GM19452 (cell line): ENCODE measurements around the gene EXOC3L2.
A peak's percentile ranks its signal among the peaks of the same experiment; 100 is the strongest.

Experiments
- ATAC-seq: cut with Tn5 transposase; IDR thresholded peaks from one replicate; pipeline ENCODE4 v1.9.1; 2021; ENCODE audit not compliant: unreplicated experiment

Gene EXOC3L2

DNA sequence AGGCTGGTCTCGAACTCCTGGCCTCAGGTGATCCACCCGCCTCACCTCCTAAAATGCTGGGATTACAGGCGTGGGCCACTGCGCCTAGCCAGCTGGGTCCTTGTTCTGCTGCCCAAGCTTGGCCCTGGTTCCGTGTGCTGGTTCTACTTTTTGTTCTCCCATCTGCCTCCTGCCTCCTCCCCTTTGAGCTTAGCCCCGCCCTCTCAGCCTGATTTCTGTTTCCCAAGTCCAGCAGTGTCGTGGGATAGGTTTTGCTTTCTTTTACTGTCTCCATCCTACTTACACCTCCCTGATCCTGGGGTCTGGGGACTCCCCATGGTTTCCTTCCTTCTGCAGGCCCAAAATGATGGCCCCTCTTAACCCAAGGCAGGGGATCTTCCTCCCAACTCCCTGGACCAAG, 64.3 kb downstream of the EXOC3L2 start:
- ATAC-seq, result no peak

DNA sequence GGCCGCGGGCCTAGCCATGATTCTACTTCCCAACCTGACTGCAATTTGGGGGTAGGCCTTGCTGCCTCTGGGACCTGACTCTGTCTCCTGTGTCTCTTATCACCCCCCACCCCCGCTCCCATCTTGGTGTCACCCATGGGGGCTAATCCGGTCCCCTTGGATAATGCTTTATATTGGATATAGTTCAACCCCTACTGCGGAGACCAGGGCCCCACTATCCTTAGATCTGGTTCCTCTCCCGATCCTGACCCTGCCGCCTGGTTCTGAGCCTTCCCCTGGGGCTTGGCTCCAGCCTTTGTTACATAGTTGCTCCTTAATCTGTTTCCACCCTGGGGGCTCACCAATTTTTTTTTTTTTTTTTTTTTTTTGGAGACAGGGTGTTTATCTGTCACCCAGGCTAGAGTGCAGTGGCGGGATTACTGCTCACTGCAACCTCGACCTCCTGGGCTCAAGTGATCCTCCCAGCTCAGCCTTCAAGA, 65.3 kb downstream of the EXOC3L2 start:
- ATAC-seq, result no peak

DNA sequence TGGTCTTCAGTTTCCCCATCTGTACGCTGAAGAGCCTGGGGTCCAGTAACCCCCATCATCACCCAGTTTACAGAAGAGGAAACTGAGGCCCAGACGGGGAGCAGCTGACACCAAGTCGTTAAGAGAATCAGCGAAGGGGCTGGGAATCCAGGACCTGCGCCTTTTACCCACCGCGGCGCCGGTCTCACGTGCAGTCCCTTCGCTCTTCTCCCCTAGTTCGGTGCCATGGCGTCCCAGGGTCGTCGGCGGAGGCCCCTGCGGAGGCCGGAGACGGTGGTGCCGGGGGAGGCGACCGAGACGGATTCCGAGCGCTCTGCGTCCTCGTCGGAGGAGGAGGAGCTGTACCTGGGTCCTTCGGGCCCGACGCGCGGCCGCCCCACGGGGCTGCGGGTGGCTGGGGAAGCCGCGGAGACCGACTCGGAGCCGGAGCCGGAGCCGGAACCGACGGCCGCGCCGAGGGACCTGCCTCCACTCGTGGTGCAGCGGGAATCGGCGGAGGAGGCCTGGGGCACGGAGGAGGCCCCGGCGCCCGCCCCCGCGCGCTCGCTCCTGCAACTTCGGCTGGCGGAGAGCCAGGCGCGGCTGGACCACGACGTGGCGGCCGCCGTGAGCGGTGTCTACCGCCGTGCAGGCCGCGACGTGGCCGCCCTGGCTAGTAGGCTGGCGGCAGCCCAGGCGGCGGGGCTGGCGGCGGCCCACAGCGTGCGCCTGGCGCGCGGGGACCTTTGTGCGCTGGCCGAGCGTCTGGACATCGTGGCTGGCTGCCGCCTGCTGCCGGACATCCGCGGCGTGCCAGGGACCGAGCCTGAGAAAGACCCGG, 65.9 kb downstream of the EXOC3L2 start:
- ATAC-seq, result no peak

DNA sequence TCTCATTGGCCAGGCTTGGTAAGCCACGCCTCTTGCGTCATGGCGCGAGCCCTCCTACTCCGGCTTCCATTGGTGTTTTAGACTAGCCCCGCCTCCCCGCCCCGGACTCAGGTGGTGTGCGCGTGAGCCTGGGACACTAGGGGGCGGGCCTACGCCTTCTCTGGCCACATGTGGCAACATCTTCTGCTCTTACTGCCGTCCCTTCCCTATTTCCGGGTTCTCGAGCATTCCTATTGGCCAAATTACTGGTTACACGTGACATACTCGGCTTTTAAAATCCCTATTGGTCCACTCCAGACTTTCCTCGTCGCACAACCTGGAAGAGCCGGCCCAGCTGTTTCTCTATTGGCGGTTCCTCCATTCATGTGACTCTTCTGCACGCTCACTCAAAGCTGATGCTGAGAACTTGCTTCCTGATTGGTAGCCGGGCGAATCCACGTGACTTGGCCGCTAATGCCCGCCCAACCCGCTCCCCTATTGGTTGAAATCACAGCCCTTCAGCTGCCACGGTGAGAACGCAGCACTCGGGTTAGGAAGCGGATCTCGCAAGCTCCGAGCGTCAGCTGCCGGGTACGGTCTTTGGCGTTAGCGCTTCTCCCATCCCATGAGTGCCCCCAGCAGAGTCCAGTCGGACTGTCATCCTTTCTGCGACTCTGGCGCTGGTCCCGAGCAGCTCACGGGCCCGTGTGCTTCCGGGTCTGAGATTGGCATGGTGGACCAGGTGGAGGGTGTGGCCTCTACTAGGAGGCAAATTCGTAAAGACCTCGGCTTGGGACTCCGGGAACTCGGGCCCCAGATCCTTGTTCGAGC, 66.7 kb downstream of the EXOC3L2 start, which contains the start of gene BLOC1S3:
TSS of gene BLOC1S3 (plus strand) at position 523 of the 810 bp plus-strand sequence. CDS start 513 bp downstream, outside the sequence.
- ATAC-seq, result peak; percentile 80

DNA sequence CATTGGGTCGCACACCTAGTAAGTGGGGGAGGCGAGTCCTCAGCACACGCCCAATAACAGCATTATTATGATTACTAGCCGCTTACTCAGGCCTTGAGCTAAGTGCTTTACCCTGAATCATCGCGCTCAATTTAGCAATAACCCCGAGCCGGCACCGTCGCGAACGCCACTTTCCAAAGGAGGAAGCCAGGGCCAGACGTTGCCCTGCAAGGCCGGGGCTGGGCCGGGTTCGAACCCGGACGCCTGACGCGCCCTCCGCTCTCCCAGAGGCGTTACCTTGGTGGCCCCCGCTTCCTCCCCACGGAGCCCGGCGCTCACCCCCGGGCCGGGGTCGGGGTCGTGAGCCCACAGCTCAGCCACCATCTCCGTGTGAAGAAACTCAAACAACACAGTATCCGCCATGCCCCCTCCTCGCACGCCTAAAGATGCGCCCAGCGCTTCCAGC, 67.4 kb downstream of the EXOC3L2 start, which contains the start of gene TRAPPC6A:
TSS of gene TRAPPC6A (minus strand) at position 421 of the 445 bp plus-strand sequence. CDS start at position 402, 19 bp downstream.
- no peak for ATAC-seq

DNA sequence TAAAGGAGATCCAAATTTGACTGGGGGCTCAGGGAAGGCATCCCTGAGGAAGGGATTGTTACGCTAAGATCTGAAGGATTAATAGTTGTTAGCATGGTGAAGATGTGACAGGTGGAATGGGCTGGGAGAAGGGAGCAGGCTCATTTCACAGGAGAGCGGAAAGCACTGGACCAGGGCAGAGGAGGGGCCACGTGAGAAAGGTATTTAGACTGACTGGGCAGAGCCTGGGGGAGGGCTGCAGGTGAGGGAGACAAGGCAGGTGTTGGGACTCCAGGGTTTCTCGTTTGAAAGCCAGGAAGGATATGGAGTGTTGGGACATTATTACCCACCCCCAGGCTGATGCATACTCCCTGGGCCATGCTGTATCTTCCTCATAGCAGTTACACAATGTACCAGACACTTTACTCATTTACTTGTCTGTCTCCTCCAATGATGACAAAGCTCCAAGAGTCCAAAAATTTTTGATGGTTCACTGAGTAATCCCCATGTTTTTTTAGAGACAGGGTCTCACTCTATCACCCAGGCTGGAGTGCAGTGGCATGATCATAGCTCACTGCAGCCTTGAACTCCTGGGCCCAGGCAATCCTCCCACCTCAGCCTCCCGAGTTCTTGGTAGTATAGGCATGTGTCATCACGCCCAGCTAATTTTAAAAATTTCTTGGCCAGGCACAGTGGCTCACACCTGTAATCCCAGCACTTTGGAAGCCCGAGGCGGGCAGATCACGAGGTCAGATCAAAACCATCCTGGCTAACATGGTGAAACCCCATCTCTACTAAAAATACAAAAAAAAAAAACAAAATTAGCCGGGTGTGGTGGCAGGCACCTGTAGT, 69.5 kb downstream of the EXOC3L2 start:
- no peak for ATAC-seq

DNA sequence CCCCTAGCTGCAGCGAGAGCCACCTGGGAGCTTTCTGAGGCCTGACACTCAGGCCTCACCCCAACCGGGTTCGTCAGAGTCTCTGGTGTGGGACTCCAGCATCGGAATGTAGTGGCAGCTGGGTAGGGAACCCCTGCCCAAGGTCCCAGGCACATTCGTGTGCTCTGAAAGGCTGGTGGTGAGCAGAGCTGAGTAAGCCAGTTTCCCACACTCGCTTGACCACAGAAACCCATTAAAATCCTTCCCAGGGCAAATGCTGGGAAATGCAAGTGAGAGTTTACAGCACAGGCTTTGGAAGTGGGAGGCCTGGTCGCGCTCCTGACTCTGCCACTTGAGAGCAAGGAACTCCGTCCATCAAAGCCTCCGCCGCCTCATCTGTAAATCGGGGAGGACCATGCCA, 71.4 kb downstream of the EXOC3L2 start:
- ATAC-seq, result no peak

DNA sequence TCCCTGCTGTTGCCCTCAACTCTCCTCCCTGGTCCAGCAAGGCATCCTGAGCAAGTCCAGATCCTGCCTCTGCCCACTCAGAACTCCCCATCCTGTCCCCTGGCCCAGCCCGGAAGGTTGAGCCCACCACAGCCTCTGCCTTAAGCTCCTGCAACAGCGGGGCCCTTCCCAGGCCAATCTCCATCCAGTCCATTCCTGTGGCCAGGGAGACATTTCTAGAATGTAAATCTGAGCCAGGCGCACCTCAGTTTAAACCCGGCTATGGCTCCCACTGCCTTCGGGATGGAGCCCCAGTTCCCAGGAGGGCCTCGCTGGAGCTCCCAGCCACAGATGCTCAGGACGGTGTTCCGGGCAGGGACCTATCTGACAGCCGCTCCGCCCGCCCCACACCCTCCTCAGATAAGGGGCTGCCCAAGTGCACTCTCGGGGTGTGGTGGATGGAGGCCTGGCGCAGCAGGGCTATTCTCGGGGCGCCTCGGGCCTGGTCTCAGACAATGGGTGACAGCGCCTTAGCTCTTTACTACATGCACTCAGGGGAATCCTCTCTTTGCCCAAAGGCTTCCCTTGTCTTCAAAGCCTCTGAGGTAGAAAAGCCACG, 72.5 kb downstream of the EXOC3L2 start:
- no peak for ATAC-seq

DNA sequence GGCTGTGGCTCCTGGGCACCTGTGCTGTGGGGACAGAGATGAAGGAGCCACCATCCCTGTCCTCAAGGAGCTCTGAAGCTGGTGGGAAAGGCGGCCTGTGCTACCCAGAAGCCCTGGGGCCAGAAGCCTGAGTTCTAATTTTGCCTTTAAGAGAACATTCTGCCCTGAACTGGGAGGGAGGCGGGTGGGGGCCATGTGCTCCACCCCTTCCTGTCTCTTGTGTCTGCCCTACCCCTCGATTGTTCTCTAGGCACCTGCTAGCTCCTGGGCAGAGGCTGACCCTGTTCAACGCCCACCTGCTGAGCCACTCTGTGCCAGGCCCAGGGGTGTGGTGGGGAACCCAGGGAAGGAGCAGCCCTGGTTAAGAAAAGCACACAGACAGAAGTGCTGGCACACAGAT, 73.0 kb downstream of the EXOC3L2 start:
- ATAC-seq, result no peak

DNA sequence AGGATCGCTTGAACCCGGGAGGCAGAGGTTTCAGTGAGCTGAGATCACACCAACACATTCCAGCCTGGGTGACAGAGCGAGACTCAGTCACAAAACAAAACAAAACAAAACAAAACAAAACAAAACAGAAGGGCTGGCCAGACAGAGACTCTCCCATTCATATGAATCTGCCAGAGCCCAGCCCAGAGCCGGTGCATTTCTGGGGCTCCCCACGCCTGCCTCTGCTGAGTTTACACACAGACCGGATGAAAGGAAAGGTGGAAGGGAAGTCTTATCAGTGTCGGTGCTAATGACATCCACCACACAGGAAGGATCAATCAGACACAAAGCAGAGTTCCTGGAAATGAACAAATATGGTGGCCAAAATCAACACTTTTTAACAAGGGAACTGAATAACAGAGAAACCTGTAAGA, 74.0 kb downstream of the EXOC3L2 start:
- no peak for ATAC-seq

DNA sequence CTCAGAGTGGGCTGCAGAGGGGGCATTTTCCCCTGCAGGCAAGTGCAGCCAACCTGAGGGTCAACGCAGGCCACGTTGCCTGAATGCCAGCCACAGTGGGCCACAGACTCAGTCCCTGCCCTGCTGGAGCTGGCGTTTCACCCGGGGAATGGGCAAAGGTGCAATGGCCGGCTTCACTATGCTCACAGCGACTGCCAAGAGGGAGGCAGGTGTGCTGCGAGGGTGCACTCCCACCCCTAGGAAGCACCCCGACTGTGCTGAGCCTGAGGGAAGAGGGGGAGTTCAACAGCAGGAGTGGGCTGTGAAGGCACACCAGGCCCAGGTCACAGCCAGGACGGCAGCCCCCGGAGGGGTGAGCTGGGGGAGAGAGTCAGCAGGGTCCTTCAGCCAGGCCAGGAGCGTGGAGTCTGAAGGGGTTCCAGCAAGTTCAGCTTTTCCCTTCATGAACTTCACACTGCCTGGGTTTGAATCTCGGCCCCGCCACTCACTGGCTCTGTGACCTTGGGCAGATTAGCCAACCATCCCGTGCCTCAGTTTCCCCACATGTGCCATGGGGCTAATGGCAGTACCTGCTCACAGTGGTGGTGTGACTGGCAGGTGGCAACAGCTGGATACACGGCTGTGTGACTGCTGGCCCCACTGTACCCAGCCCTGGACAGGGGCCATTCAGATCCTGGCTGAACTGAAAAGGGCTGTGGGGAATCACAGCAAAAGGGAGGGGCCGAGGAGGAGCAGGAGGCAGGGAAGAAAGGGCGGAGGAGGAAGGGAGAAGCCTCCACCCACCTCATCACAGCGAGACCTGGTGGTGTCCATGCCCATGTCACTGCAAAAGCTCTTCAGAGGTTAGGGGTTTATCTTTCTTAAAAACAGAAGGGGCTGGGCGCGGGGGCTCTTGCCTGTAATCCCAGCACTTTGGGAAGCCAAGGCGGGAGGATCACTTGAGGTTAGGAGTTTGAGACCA, 74.8 kb downstream of the EXOC3L2 start:
- no peak for ATAC-seq

DNA sequence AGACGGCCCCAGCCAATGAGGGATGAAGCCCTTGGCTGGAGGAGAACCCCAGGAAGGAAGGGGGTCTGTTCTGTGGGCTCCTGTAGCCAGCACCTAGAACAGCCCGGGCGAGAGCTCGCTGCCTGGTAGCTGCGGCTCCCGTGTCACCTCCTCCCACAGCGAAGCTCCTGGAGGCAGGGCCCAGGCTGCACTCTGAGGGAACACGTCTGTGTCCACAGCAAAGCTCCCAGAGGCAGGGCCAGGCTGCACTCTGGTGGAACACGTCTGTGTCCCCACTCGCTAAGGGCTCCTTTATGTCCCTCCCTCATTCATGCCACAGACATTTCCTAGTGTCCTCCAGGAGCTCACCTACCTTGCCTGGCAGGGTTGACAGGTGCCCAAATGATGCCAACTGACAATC, 75.6 kb downstream of the EXOC3L2 start:
- ATAC-seq, result no peak

DNA sequence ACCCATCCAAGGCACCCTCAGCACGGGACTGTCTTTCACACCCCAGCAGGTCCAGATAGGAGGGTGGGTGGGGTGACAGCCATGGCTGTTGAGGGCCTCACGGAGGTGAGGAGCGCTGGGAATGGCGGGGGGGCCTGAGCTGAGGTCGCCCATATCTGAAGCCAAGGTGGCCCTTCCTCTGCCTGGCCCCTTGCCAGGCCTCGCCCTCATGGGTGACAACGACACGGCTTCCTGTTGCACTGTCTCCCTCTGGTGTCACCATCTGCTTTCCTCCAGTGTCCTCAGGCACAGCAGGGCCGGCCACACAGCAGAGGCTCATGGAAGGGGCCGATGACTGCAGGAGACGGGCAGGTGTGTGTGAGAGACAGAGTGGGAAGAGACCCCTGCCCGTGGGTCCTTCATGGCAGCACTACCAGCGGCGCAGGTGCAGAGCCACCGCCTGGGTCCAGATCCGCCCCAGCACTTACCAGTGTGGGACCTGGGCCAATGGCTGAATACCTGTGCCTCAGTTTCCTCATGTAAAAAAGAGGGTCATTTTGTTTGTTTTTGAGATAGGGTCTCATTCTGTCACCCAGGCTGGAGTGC, 76.3 kb downstream of the EXOC3L2 start:
- ATAC-seq, result no peak

DNA sequence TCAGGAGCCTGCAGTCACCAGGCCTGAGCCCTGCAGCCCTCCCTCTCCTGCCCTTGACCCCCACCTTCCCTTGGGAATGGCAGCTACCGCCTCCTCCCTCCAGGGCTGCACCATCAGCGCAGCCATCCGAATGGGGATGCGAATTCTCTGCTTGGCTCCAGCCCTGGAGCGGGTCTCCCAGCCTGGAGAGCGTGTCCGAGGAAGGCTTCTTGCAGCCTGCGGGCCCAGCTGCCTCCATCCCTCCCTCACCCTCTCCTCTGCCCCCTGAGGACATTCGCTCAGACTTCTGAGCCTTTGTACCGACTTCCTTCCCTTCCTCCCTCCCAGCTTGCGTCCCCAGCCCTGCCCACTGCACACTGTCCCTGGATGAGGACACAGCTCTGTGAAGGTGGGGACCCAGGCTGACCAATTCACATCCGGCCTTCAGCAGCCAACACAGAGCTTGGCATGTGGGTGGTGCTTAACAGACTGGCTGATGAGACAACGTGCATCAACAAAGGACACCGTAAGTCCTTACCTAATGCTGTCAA, 78.4 kb downstream of the EXOC3L2 start:
- ATAC-seq, result no peak

DNA sequence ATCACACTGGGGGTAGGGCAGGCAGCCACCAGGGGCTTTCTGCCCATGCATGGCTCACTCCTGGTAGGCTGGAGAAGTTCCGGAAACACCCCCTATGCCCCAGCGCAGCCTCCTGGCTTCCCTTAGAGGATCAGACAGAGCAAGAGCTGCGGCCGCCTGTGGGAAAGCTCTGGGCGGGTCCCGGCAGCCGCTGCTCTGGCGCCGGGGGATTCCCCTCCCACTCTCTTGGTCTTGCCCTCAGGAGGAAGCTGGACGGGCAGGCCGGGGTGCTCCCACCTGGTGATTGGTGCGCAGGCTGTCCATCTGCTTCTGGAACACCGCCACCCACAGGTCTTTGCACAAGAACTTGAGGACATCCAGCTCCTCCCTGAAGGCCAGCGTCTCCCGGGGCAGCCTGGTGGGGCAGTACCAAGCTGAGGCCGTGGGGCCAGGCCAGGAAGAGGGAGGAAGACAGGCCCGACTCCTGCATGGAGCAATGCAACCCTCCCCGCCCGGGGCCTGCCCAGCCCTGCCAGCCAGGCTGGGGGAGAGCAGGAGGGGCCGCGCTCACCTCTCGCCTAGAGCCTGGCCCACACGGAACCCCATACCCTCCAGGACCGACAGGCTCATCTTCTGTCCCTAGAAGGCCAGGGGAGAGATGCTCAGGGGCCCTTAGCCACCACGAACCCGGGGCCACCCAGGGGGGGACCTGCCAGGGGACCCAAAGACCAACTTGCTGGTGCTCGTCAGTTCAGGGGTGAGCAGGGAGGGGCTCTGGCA, 80.5 kb downstream of the EXOC3L2 start:
- peak; percentile 84 for ATAC-seq

DNA sequence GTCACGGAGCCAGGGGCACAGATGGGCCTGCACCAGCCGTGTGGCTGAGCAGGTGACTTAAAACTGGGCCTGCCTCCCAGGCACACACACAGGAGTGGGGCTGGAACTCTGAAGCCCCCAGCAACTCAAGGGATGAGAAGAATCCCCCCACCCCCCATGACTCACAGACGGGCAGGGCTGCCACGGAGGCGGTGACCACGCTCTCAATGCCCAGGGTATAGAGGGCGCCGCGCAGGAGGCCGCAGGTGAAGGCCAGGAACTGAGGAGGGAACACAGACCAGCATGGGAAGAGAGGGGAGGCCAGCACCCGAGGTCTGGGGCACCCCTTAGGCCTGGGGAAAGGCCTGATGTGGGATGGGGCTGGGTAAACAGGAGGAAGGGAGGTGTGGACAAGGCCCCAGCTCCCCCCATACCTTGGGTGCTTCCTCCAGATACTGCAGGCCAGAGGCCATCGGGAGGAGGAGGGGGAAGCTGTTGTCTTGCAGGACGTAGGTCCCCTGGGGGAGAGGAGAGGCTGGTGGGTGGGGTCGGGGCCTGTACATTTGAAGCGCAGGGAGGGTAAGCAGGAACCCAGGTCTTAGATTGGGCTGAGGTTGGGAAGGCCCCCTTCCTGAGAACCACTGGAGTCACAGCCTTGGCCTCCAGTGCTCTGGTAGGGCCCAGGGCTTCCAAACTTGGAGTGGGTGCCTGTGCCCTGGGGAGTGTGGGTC, 81.3 kb downstream of the EXOC3L2 start:
- ATAC-seq, result no peak

DNA sequence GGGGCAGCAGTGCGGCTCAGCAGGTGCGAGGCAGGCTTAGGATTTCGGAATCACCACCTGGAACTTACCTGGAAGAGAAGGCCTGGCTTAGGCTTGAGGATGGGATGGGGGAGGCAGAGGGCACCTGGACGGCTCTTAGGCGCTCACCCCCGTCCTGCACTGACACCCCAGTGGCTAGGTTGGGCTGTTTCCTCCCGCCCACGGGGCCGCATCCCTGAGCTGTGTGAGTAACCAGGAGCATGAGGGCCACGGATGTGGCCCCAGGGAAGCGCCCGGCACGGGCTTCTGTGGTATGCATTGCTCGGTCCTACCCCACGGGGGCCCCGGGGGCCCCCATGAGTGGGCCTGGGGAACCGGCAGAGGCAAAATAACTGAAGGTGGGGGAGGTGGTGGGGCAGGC, 82.1 kb downstream of the EXOC3L2 start:
- no peak for ATAC-seq
